ENCODE measurements around the gene OPCML. TPM values are rescaled to one million over a fixed set of nuclear protein-coding genes. Genes with fewer than 3 reads are reported as not detected.

The OPCML gene
- total and polyA plus RNA-seq, 2 of the 13 experiments (the other 11 are each of a cell fraction or from before 2014, with no cell fraction given) = not detected

GRCh38 chr11:133284156-133284555 lies 248.1 kb downstream of the OPCML start:
- H2AFZ ChIP-seq (ENCODE audit: low read length) = no peak overlapping the region
- no peaks in the 10 kb centered on the region for H3K9me3 ChIP-seq (ENCODE audit: low read length)
- ChIA-PET CTCF (ENCODE audit: low intra/inter-chr PET ratio, low total read pairs) (no interaction called here), POLR2A (no interaction called here)
- peaks cover 0 to 3% of the 10 kb centered on the region in 2 experiments; a peak in 2 of 5 replicates for H3K27me3 ChIP-seq (ENCODE audit: control insufficient read depth in 1 of 2, insufficient read depth in 2 of 2, low read length in 2 of 2)
- BruUV-seq (replicated peaks) = no TSS peak
- no peak overlapping the region for H3K4me3 ChIP-seq (replicated peaks in 1 of 3; ENCODE audit: insufficient read depth in 1 of 3, low read depth in 2 of 3, low read length in 3 of 3)
- DNase-seq (ENCODE audit: low spot score) = no peak
- no peaks in the 10 kb centered on the region for H3K4me1 ChIP-seq (ENCODE audit: insufficient read depth, low read length)
- H3K4me2 ChIP-seq (ENCODE audit: low read depth, low read length) = no peak overlapping the region
- intact Hi-C loops (cut with micrococcal nuclease; ENCODE audit: unreplicated experiment) = no loop called here
- H3K9ac ChIP-seq (ENCODE audit: insufficient read depth, low read depth, low read length) = no peak overlapping the region
- no peaks in the 10 kb centered on the region for H4K20me1 ChIP-seq (ENCODE audit: insufficient read depth, low read length)
- H3K79me2 ChIP-seq (ENCODE audit: insufficient read depth, low read length) = no peaks in the 10 kb centered on the region
- no peak for ATAC-seq
- 14% methylated on average over 6 of the region's 9 CpGs for WGBS (ENCODE audit: low lambda C conversion rate)
- no peaks in the 10 kb centered on the region for H3K36me3 ChIP-seq (replicated peaks in 1 of 2; ENCODE audit: control insufficient read depth in 1 of 2, insufficient read depth in 2 of 2, low read length in 2 of 2)
- in situ Hi-C loops (cut with HindIII; ENCODE audit: extremely low pct_ligation_motif_present, low pct_unique_long_range_greater_than_20kb) = no loop called here
- no peak for FAIRE-seq
- no peak overlapping the region for H3K27ac ChIP-seq (ENCODE audit: extremely low read length, insufficient read depth, low read length)
- TF ChIP-seq RBFOX2 (IDR thresholded peaks at IDR 0.05; ENCODE audit: low read depth, low read length) (no peak), GFI1 (CRISPR knock-in tag; IDR thresholded peaks at IDR 0.05; ENCODE audit: borderline replicate concordance) (no peak), IKZF4 (CRISPR knock-in tag; IDR thresholded peaks at IDR 0.05; ENCODE audit: borderline replicate concordance, low read depth, not compliant biosample characterization) (no peak), ZNF335 (CRISPR knock-in tag; IDR thresholded peaks at IDR 0.05) (no peak), ZNF713 (CRISPR knock-in tag; IDR thresholded peaks at IDR 0.05) (no peak), ZNF644 (CRISPR knock-in tag; IDR thresholded peaks at IDR 0.05; ENCODE audit: low read depth) (no peak), LCORL (IDR thresholded peaks at IDR 0.05) (no peak), LCORL (CRISPR knock-in tag; IDR thresholded peaks at IDR 0.05) (no peak), NRL (CRISPR knock-in tag; IDR thresholded peaks at IDR 0.05; ENCODE audit: borderline replicate concordance) (no peak), ETS1 (CRISPR knock-in tag; IDR thresholded peaks at IDR 0.05) (no peak), TOPORS (CRISPR knock-in tag; IDR thresholded peaks at IDR 0.05) (no peak), E2F1 (CRISPR knock-in tag; IDR thresholded peaks at IDR 0.05) (no peak), ZBTB7A (CRISPR knock-in tag; IDR thresholded peaks at IDR 0.05) (no peak), GMEB2 (CRISPR knock-in tag; IDR thresholded peaks at IDR 0.05; ENCODE audit: low read depth) (no peak), IRF1 (CRISPR knock-in tag; IDR thresholded peaks at IDR 0.05; ENCODE audit: low read depth) (no peak), PRDM4 (CRISPR knock-in tag; IDR thresholded peaks at IDR 0.05; ENCODE audit: borderline replicate concordance) (no peak), MNT (IDR thresholded peaks at IDR 0.05) (no peak)

Data from HepG2 (cell line).